Endothelial cell of umbilical vein (primary cell): Measurements from ENCODE around the gene SETBP1. TPM values are rescaled to one million over a fixed set of nuclear protein-coding genes. Genes with fewer than 3 reads are reported as not detected.

Experiments
- BruUV-seq: library from RNA; stranded (reverse); fragments of 400-500 nt; replicated peaks from 2 replicates; lab custom pipeline; 2021; lab: Mats Ljungman, UMichigan
- CTCF ChIA-PET: fragments of 300-600, 350-600 bp; sonication (Branson Sonifier 250); formaldehyde crosslinking; loops from one replicate; lab custom pipeline; 2021; ENCODE audit warnings: antibody characterized with exemption, inconsistent platforms; lab: Charles Lee
- POLR2A ChIA-PET: fragments of 300-600, 350-600 bp; sonication (Branson Sonifier 250); formaldehyde crosslinking; loops from one replicate; lab custom pipeline; 2021; ENCODE audit warnings: antibody characterized with exemption, inconsistent platforms; lab: Charles Lee
- DNase-seq: peaks from one replicate; pipeline ENCODE4 v3.0.0-alpha.2; 2011; ENCODE audit warnings: low read depth, low spot score
- FAIRE-seq: peaks from 2 replicates; lab custom pipeline; 2011; peaks lifted over from hg19 to GRCh38; lab: Jason Lieb, UNC
- H2AFZ ChIP-seq: 2 replicates; pipeline ENCODE4 v1.6.0; 2012; ENCODE audit warnings: low read depth, low read length, control low read depth, inconsistent platforms
- H3K27ac ChIP-seq: 2 replicates; pipeline ENCODE4 v1.5.1; 2011; ENCODE audit warnings: low read depth, mild to moderate bottlenecking, control low read depth, low read length, moderate library complexity; ENCODE audit not compliant: insufficient read depth
- H3K27me3 ChIP-seq, 2 experiments: 2 replicates each; pipeline versions ENCODE4 v1.6.0 to v1.6.1; 2011; ENCODE audit warnings: low read length in 2 of 2, mixed read lengths in 1 of 2; ENCODE audit not compliant: control insufficient read depth in 2 of 2, insufficient read depth in 2 of 2
- H3K36me3 ChIP-seq, 2 experiments: 2 replicates in 1 of 2; 3 replicates in 1 of 2; pipeline ENCODE4 v1.5.1; 2011; ENCODE audit warnings: low read length in 2 of 2, mild to moderate bottlenecking in 1 of 2, moderate library complexity in 1 of 2; ENCODE audit not compliant: control insufficient read depth in 2 of 2, insufficient read depth in 2 of 2; ENCODE audit errors: extremely low read depth in 1 of 2
- H3K4me1 ChIP-seq: 3 replicates; pipeline ENCODE4 v1.5.1; 2011; ENCODE audit warnings: mild to moderate bottlenecking, low read length; ENCODE audit not compliant: control insufficient read depth, insufficient read depth; ENCODE audit errors: extremely low read depth
- H3K4me2 ChIP-seq: 2 replicates; pipeline ENCODE4 v1.6.1; 2011; ENCODE audit warnings: low read length, control low read depth, mixed read lengths; ENCODE audit not compliant: insufficient read depth
- H3K4me3 ChIP-seq, 3 experiments: fragments of 200-600 bp in 1 of 3; sonication (generic), shearing (Covaris generic) in 1 of 3; replicated peaks in 1 of 3; 2 replicates each; pipeline ENCODE4 v1.5.1; 2011 to 2016; ENCODE audit warnings: control low read depth in 3 of 3, low read length in 3 of 3, mild to moderate bottlenecking in 2 of 3, inconsistent platforms in 1 of 3, low read depth in 1 of 3, moderate library complexity in 1 of 3; ENCODE audit not compliant: insufficient read depth in 1 of 3
- H3K79me2 ChIP-seq: 2 replicates; pipeline ENCODE4 v1.6.0; 2012; ENCODE audit warnings: low read length, inconsistent platforms; ENCODE audit not compliant: control insufficient read depth, insufficient read depth
- H3K9ac ChIP-seq: replicated peaks from 2 replicates; pipeline ENCODE3; 2011; ENCODE audit warnings: low read length, control low read depth; ENCODE audit not compliant: insufficient read depth; ENCODE audit errors: extremely low read depth
- H3K9me1 ChIP-seq: replicated peaks from 3 replicates; pipeline ENCODE4 v1.6.0; 2011; ENCODE audit warnings: mild to moderate bottlenecking, low read length; ENCODE audit not compliant: control insufficient read depth, insufficient read depth; ENCODE audit errors: extremely low read depth
- H3K9me3 ChIP-seq: replicated peaks from 2 replicates; pipeline ENCODE4 v1.5.1; 2012; ENCODE audit warnings: low read length, inconsistent platforms; ENCODE audit not compliant: control insufficient read depth, insufficient read depth
- H4K20me1 ChIP-seq: replicated peaks from 2 replicates; pipeline ENCODE3; 2011; ENCODE audit warnings: mild to moderate bottlenecking, low read length; ENCODE audit not compliant: control insufficient read depth, insufficient read depth; ENCODE audit errors: extremely low read depth
- EZH2 ChIP-seq: IDR thresholded peaks from 2 replicates; pipeline ENCODE4 v1.6.1; 2012; ENCODE audit warnings: borderline replicate concordance, low read depth, mild to moderate bottlenecking, moderate library complexity, low read length, inconsistent platforms; ENCODE audit not compliant: severe bottlenecking
- FOS ChIP-seq: IDR thresholded peaks from 2 replicates; pipeline ENCODE4 v1.6.1; 2011; ENCODE audit warnings: mild to moderate bottlenecking, low read length, moderate library complexity, borderline replicate concordance; ENCODE audit not compliant: insufficient read depth
- GATA2 ChIP-seq: IDR thresholded peaks from 2 replicates; pipeline ENCODE4 v1.7.0; 2011; ENCODE audit warnings: low read depth, mild to moderate bottlenecking, moderate library complexity, mixed read lengths, low read length; ENCODE audit not compliant: insufficient read length, insufficient read depth
- JUN ChIP-seq: IDR thresholded peaks from 2 replicates; pipeline ENCODE4 v1.6.1; 2011; ENCODE audit warnings: borderline replicate concordance, low read depth; ENCODE audit not compliant: insufficient read length, insufficient read depth
- MYC ChIP-seq: IDR thresholded peaks from one replicate; pipeline ENCODE4 v1.6.1; 2011; ENCODE audit warnings: mild to moderate bottlenecking, low read depth, low read length
- POLR2A ChIP-seq: IDR thresholded peaks from 2 replicates; pipeline ENCODE4 v1.6.1; 2012; ENCODE audit warnings: low read depth, mild to moderate bottlenecking, control low read depth, low read length
- POLR2AphosphoS5 ChIP-seq: IDR thresholded peaks from 2 replicates; pipeline ENCODE4 v1.6.1; 2012; ENCODE audit warnings: low read depth, mild to moderate bottlenecking, control low read depth, low read length, moderate library complexity; ENCODE audit not compliant: insufficient read depth
- dilution Hi-C: fragments of 300-500 bp; cut with MboI; formaldehyde crosslinking; loops from one replicate; pipeline ENCODE4 v1.15.0; 2019; ENCODE audit warnings: low sequenced_read_pairs; ENCODE audit not compliant: extremely low pct_ligation_motif_present
- intact Hi-C: fragments of 100-400 bp; cut with micrococcal nuclease; formaldehyde crosslinking; loops from one replicate; pipeline ENCODE4 v1.10.0; 2022
- polyA plus RNA-seq, 4 experiments: library from polyadenylated mRNA; depleted of rRNA in 3 of 4; stranded (reverse) in 3 of 4; unstranded in 1 of 4; fragments of >200 nt; gene quantifications; 2 replicates each; pipeline versions ENCODE4 v1.2.1 to v1.2.3, GENCODE V29; 2011 to 2012; ENCODE audit warnings: missing spikeins in 1 of 4
- total RNA-seq: library from RNA; stranded (reverse); gene quantifications from 2 replicates; pipeline ENCODE4 v1.2.3, GENCODE V29; 2021
- TF ChIP-seq, protein P1 (sequence below): IDR thresholded peaks from 2 replicates; pipeline ENCODE4 v1.6.1; 2011; ENCODE audit not compliant: insufficient read depth, insufficient read length
- TF ChIP-seq, protein P2 (sequence below), 2 donors: IDR thresholded peaks; 1 replicate in 1 of 2; 2 replicates in 1 of 2; pipeline ENCODE4 v1.5.1; 2011; ENCODE audit warnings: low read length in 2 of 2, mild to moderate bottlenecking in 2 of 2, moderate library complexity in 2 of 2, control low read depth in 1 of 2, inconsistent platforms in 1 of 2, low read depth in 1 of 2; ENCODE audit not compliant: insufficient read depth in 1 of 2; ENCODE audit errors: extremely low read depth in 1 of 2

Gene SETBP1
- total and polyA plus RNA-seq, 2 donors (not counting 3 experiments of a cell fraction or from before 2014, with no cell fraction given) = 0.76 to 3.1 TPM

- POLR2A ChIA-PET = no interaction called here
- H3K9me1 ChIP-seq = no peaks in the 10 kb centered on the region
- H3K27me3 ChIP-seq = no peaks in the 10 kb centered on the region
- no peaks in the 10 kb centered on the region for H3K79me2 ChIP-seq
- intact Hi-C loops = no loop called here
- FAIRE-seq = no peak
- no TSS peak for BruUV-seq
- no peaks in the 10 kb centered on the region for H4K20me1 ChIP-seq
- DNase-seq = no peak
- no peak overlapping the region for H3K4me2 ChIP-seq
- H3K4me1 ChIP-seq = no peaks in the 10 kb centered on the region
- no peak for TF ChIP-seq GATA2
- TF ChIP-seq, protein P1, sequence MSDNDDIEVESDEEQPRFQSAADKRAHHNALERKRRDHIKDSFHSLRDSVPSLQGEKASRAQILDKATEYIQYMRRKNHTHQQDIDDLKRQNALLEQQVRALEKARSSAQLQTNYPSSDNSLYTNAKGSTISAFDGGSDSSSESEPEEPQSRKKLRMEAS = no peak
- TF ChIP-seq MYC = no peak
- no peak for TF ChIP-seq POLR2A
- TF ChIP-seq POLR2AphosphoS5 = no peak
- TF ChIP-seq FOS = no peak
- no peak for TF ChIP-seq EZH2
- TF ChIP-seq, protein P2, sequence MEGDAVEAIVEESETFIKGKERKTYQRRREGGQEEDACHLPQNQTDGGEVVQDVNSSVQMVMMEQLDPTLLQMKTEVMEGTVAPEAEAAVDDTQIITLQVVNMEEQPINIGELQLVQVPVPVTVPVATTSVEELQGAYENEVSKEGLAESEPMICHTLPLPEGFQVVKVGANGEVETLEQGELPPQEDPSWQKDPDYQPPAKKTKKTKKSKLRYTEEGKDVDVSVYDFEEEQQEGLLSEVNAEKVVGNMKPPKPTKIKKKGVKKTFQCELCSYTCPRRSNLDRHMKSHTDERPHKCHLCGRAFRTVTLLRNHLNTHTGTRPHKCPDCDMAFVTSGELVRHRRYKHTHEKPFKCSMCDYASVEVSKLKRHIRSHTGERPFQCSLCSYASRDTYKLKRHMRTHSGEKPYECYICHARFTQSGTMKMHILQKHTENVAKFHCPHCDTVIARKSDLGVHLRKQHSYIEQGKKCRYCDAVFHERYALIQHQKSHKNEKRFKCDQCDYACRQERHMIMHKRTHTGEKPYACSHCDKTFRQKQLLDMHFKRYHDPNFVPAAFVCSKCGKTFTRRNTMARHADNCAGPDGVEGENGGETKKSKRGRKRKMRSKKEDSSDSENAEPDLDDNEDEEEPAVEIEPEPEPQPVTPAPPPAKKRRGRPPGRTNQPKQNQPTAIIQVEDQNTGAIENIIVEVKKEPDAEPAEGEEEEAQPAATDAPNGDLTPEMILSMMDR (IDR thresholded peaks at IDR 0.05; ENCODE audit: extremely low read depth in 1 of 2, insufficient read depth in 1 of 2, low read depth in 1 of 2, low read length in 2 of 2) = no peak
- no peak for TF ChIP-seq JUN
- no peak overlapping the region for H3K27ac ChIP-seq
- CTCF ChIA-PET = no interaction called here
- H2AFZ ChIP-seq = no peak overlapping the region
- no peak overlapping the region for H3K9ac ChIP-seq
- dilution Hi-C loops = no loop called here
- H3K9me3 ChIP-seq = no peaks in the 10 kb centered on the region
- H3K4me3 ChIP-seq = no peak overlapping the region
- no peaks in the 10 kb centered on the region for H3K36me3 ChIP-seq
These were observed 392.9 kb downstream of the SETBP1 start for GRCh38 chr18:45073556-45073955.
